ENCODE data around the gene SGSM2. TPM values are rescaled to one million over a fixed set of nuclear protein-coding genes. Genes with fewer than 3 reads are reported as not detected.
A peak's percentile ranks its signal among the peaks of the same experiment; 100 is the strongest.

Gene SGSM2
- total and polyA plus RNA-seq, 2 experiments from 2014 or later, result 99.3 to 106 TPM

- peak; percentile 90 to 93 for DNase-seq (ENCODE audit: low read depth in 1 of 2, low spot score in 1 of 2)
- Histone ChIP-seq H3K36me3 (no peaks in the 10 kb centered on the region), H3K4me1 (ENCODE audit: low read depth) (peaks cover 47% of the 10 kb centered on the region), H3K9me3 (ENCODE audit: low read depth) (no peaks in the 10 kb centered on the region), H3K4me3 (peak overlapping the region; percentile 62), H3K27me3 (no peaks in the 10 kb centered on the region), H3K27ac (peak overlapping the region; percentile 81)
- TF ChIP-seq CTCF (IDR thresholded peaks at IDR 0.05; ENCODE audit: low read depth, low read length), result no peak
Measured at GRCh38 chr17:2393174-2393953, 56.1 kb downstream of the SGSM2 start.

- H3K4me3 ChIP-seq, result peak overlapping the region; percentile 62
- H3K4me1 ChIP-seq (ENCODE audit: low read depth), result peaks cover 50% of the 10 kb centered on the region
- H3K9me3 ChIP-seq (ENCODE audit: low read depth), result no peaks in the 10 kb centered on the region
- TF ChIP-seq CTCF (IDR thresholded peaks at IDR 0.05; ENCODE audit: low read depth, low read length), result no peak
- peak overlapping the region; percentile 98 for H3K27ac ChIP-seq
- no peak for DNase-seq (ENCODE audit: low read depth in 1 of 2, low spot score in 1 of 2)
- H3K36me3 ChIP-seq, result no peaks in the 10 kb centered on the region
- no peaks in the 10 kb centered on the region for H3K27me3 ChIP-seq
Measured at GRCh38 chr17:2393954-2394749, 56.9 kb downstream of the SGSM2 start.

GRCh38 chr17:2394775-2395201 is 57.5 kb downstream of the SGSM2 start:
- Histone ChIP-seq H3K4me1 (ENCODE audit: low read depth) (peaks cover 50% of the 10 kb centered on the region), H3K27ac (peak overlapping the region; percentile 98)
- no peak for DNase-seq (ENCODE audit: low read depth in 1 of 2, low spot score in 1 of 2)

GRCh38 chr17:2395258-2396181 is 58.2 kb downstream of the SGSM2 start:
- TF ChIP-seq CTCF (IDR thresholded peaks at IDR 0.05; ENCODE audit: low read depth, low read length), result no peak
- Histone ChIP-seq H3K27ac (peak overlapping the region; percentile 98), H3K27me3 (no peaks in the 10 kb centered on the region), H3K9me3 (ENCODE audit: low read depth) (no peaks in the 10 kb centered on the region), H3K36me3 (no peaks in the 10 kb centered on the region), H3K4me3 (no peak overlapping the region), H3K4me1 (ENCODE audit: low read depth) (peaks cover 50% of the 10 kb centered on the region)
- peak; percentile 27 to 49 for DNase-seq (ENCODE audit: low read depth in 1 of 2, low spot score in 1 of 2)

More at GRCh38 chr17:2394775-2395201, 57.5 kb downstream of the SGSM2 start:
- no peaks in the 10 kb centered on the region for H3K27me3 ChIP-seq
- no peaks in the 10 kb centered on the region for H3K36me3 ChIP-seq
- TF ChIP-seq CTCF (IDR thresholded peaks at IDR 0.05; ENCODE audit: low read depth, low read length), result no peak
- H3K4me3 ChIP-seq, result no peak overlapping the region
- no peaks in the 10 kb centered on the region for H3K9me3 ChIP-seq (ENCODE audit: low read depth)

GRCh38 chr17:2396192-2396567 is 58.9 kb downstream of the SGSM2 start:
- H3K9me3 ChIP-seq (ENCODE audit: low read depth), result no peaks in the 10 kb centered on the region
- H3K4me1 ChIP-seq (ENCODE audit: low read depth), result peaks cover 50% of the 10 kb centered on the region
- DNase-seq (ENCODE audit: low read depth in 1 of 2, low spot score in 1 of 2), result no peak
- H3K27me3 ChIP-seq, result no peaks in the 10 kb centered on the region
- peak overlapping the region; percentile 98 for H3K27ac ChIP-seq
- H3K4me3 ChIP-seq, result peak overlapping the region; percentile 17
- no peak for TF ChIP-seq CTCF (IDR thresholded peaks at IDR 0.05; ENCODE audit: low read depth, low read length)
- no peaks in the 10 kb centered on the region for H3K36me3 ChIP-seq
